Stimulated activated CD4-positive, alpha-beta T cell treated with anti-CD3 and anti-CD28 coated beads, TNF-alpha, amount 100 ng/mL, for 4 hours (primary cell): ENCODE measurements around the gene STMN3.
"Not testable (repeated sequence)": the region's sequence is repeated elsewhere in the genome, so short reads cannot be mapped to it uniquely, and the experiment has no call there.

Source experiments
- DNase-seq, 3 experiments: peaks; one replicate each; pipeline ENCODE4 v3.0.0-alpha.2; 2020; ENCODE audit warnings: low read depth in 3 of 3

STMN3 gene

DNA sequence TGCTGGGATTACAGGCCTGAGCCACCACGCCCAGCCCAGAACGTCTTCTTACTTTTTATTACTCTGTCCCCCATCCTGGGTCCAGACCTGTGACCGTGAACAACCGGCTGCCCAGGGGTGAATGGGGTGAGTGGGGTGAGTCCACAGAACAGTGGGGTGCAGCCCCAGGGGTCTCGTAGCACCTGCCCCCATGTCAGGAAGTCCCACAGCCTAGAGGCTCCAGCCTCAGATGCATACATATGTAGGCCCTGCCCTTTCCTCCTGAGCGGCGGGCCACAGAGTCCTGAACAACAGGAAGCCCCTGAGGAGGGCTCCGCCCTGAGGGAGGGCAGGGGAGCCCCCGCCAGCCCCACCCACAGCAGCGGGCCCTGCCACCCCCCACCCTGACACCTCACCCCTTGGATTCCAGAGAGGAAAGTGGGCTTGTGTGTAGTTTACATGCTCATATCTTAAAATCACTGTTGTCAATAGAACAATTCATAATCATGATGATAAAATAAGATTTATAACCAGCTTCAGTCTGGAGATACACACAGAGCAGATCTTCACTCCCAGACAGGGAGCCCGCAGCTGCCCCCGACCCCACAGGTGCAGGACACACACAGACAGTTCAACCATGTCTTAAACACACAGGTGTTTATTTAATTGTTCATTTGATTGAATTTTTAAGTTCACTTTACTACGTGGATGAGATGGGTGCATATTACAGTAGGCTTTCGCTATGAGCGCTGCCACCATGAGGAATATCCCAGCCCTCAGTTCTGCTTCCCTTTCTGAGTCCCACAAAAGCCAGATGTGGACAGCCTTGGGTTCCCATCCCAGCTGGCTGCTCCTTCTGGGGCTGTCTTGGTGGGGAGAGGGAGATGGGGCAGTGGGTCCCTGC is 13.9 kb downstream of the STMN3 start:
- DNase-seq, result peak in 1 of 3 experiments; percentile 55

DNA sequence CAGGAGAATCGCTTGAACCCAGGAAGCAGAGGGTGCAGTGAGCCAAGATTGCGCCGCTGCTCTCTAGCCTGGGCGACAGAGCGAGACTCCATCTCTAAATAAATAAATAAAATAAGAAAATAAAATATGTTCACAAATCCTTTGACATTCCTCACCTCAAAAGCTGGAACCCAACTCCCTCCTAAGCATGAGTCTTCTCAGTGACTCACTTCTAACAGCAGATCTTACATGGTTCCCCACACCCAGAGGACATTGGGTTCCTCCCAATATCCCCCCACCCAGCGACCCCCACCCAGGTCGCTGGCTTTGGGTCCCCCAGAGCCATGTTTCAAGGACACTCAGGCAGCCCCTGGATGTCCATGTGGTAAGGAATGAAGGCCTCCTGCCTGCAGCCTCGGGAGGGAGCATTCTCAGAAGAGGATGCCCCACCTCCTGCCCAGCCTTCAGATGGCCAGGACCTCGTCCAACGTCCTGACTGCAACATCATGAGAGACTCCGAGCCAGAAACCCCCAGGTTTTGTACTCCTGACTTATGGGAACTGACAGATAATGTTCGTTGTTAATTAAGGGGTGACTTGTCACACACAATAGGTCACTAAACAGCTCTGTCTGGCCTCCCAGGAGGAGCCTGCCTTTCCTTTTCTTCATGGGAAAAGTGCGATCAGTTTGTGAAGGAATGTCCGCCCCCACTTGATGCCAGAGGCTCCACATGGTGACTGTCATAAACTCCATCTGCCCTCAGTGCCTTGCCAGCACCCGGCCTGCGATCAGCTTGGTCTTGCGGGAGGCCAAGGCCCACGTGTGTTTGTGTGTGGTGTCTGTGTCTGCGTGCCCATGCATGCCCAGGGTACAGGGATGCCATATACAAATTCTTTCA is 16.2 kb downstream of the STMN3 start:
- no peak for DNase-seq

DNA sequence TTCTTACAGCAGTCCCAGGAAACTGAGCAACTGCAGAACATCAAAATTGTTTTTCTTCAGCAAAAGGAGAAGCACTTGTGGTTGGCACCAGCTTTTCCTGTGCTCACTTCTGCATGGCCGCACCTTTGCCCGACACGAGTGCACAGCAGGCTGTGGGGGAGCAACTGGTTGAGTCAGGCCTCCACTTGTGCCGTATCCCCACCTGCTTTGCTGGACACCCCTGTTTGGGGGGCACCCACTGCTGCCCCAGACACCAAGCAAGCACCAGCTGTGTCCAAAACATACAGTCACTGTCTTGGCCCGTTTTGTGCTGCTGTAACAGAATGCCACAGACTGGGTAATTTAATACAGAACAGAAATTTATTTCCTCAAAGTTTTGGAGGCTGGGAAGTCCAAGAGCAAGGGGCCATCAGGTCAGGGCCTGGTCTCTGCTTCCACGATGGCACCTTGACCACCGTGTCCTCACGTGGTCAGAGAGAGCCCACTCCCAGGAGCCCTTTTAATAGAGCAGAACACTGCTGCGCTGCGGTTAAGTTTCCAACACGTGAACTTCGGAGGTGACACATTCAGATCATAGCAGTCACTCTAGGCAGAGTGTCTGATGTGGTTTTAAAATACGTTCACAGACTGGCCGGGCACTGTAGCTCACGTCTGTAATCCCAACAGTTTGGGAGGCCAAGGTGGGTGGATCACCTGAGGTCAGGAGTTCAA is 17.6 kb downstream of the STMN3 start:
- DNase-seq, result no peak

DNA sequence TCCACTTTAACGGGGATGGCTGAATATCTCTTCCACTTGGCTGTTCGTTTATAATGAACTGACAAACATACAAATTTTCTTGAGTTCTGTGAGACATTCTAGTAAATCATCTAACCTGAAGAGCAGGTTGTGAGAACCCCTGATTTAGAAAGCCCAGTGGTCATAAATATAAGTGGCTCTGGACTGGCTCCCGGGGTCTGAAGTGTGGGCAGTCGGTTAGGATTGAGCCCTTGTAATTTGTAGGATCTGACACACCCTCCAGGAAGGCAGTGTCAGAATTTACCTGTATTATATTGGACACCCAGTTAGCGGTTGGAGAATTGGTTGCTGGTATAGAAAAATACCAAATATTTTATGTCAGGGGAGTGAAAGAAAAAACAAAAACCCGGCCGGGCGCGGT is 19.5 kb downstream of the STMN3 start:
- no peak for DNase-seq

DNA sequence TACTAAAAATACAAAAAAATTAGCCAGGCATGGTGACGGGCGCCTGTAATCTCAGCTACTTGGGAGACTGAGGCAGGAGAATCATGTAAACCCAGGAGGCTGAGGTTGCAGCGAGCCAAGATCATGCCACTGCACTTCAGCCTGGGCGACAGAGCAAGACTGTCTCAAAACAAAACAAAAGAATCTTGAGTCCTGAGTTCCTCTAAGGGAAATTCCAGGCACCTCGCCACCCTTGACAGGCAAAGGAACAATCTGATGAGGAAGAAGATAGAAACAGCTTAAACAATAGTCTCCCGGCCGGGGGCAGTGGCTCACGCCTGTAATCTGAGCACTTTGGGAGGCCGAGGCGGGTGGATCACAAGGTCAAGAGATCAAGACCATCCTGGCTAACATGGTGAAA is 21.8 kb downstream of the STMN3 start:
- DNase-seq, result not testable (repeated sequence)

DNA sequence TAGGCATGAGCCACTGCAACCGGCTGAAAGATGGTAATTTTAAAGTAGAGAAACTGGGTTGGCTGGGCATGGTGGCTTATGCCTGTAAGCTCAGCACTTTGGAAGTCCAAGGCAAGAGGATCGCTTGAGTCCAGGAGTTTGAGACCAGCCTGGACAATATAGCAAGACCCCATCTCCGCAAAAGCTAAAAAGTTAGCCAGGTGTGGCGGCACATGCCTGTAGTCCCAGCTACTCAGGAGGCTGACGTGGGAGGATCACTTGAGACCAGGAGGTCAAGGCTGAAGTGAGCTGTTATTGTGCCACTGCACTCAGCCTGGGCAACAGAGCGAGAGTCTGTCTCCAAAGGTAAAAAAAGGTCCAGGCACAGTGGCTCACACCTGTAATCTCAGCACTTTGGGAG is 22.3 kb downstream of the STMN3 start:
- not testable (repeated sequence) for DNase-seq

DNA sequence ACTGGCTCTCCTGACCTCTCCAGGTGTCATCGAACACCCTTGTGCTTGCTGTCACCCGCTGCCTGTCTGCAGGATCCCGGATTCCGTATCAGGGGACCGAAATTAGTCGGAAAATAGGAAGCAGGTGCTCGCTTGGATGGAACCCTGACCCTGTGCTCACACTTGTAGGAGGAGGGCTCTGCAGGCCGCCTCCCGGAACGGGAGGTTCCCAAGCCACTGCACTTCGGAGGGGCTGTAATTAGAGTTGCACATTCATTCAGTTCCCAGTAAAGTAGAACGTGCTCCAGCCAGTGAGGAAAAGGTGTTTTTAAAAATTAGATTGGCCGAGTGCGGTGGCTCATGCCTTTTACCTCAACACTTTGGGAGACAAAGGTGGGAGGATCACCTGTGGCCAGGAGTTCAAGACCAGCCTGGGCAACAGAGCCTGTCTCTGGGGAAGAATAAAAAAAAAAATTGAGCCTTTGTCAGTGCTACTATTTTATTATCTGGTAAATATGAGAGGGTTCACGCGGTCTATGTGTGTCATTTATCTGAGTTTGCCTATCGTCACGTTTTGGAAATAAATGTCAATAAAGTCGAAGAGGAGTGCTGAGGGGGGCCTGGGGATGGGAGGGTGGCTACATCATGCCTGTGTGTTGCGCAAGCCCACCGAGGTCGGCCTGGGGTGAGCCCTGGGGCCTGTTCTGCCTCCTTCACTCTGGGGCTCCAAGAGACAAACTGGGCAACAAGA is 24.8 kb downstream of the STMN3 start:
- peak in 2 of 3 experiments; percentile 43 to 54 for DNase-seq

DNA sequence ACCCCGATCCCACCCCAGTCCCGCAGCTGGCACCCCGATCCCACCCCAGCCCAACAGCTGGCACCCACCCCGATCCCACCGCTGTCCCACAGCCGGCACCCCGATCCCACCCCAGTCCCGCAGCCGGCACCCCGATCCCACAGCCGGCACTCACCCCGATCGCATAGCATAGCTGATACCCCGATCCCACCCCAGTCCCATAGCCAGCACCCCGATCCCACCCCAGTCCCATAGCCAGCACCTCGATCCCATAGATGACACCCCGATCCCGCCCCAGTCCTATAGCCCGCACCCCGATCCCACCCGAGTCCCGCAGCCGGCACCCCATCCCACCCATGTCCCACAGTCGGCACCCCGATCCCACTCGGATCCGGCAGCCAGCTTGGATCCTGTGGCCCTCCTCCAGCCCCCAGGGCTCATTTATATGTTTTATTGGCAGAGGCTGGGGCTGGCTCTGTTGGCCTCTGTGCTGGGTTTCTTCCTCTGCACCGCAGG is 25.4 kb downstream of the STMN3 start:
- no peak for DNase-seq

DNA sequence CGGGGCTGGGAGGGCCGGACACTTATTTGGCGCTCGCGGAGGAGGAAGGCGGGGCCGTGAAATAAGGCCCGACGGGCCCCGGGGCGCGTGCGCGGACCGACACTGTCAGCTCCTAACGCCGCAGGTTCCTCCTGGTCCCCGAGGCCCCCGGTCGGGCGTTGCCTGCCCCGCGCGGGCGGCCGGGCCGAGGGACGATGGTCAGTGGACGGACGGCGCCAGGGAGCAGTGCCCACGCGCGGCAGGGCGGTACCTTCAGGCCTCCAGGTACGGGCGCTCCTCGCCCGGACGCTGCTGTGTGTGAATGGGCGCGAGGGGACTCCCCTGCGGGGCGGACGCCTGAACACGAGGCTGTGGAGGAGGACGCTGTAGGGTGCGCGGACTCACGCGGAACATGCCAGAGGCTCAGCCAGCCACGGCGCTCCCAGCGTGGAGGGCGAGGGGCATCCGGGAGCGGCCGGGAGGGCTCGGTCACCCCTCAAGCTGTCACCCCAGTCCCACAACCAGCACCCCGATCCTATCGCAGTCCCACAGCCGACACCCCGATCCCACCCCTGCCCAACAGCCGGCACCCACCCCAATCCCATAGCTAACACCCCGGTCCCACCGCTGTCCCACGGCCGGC is 26.0 kb downstream of the STMN3 start:
- peak; percentile 89 to 92 (median 90) for DNase-seq

DNA sequence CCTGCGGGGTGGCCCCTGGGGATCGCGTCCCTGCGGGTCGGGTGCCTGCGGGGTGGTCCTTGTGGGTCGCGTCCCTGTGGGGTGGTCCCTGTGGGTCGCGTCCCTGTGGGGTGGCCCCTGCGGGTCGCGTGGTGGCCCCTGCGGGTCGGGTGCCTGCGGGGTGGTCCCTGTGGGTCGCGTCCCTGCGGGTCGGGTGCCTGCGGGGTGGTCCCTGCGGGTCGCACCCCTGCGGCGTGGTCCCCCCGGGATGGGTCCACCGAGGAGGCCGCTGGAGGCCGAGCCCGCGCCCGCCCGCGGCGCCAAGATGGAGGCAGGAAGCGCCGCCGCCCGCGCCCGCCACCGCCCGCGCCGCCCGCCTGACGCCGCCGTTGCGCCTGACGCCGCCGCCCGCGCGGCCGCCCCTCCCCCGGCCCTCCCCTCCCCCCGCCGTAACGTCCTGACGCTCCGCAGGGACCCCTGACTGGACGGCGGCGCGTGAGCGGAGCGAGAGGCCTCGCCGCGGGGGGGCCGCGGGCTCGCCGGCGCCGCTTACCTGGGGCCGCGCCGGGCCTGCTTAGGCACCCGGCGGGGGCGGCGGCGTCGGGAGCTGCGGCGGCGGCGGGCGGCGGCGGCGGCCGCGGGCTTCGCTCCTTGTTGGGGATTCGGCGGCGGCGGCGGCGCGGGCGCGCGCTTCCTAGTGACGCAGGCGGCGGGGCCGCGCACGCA is 26.6 kb downstream of the STMN3 start, which contains the start of gene GMEB2:
TSS of gene GMEB2 (minus strand) at position 678 of the 705 bp plus-strand sequence. CDS start 7,704 bp downstream, outside the sequence.
- DNase-seq, result peak; percentile 55 to 64 (median 60)

DNA sequence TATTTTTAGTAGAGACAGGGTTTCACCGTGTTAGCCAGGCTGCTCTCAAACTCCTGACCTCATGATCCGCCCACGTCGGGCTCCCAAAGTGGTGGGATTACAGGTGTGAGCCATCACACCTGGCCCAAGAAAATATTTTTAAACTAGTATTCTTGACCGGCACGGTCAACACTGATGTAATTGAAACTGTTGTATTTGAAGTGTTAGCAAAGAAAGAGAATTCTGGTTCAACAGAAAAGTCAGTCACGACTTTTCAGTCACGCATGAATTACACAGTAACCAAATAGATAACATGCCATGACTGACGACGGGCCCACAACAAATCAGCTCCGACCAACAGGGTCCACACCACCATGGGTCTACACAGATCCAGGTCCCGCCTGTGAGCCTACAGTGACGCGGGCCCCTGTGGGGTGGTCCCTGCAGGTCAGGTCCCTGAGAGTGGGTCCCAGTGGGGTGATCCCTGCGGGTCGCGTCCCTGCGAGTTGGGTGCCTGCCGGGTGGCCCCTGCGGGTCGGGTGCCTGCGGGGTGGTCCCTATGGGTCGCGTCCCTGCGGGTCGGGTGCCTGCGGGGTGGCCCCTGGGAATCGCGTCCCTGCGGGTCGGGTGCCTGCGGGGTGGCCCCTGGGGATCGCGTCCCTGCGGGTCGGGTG is 27.3 kb downstream of the STMN3 start:
- no peak for DNase-seq

DNA sequence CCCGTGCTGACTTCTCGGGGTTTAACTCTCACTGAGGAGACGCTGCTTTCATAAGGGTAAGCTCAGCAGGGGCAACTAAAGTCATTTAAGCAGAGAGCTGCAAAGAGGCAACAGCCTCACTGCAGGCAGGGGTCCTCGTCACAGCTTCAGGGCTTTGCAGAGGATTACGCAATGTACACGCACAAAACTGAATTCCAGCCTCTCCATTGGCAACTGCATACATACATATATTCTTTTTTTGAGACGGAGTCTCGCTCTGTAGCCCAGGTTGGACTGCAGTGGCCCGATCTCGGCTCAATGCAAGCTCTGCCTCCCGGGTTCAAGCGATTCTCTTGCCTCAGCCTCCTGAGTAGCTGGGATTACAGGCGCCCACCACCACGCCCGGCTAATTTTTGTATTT is 28.7 kb downstream of the STMN3 start:
- no peak for DNase-seq

DNA sequence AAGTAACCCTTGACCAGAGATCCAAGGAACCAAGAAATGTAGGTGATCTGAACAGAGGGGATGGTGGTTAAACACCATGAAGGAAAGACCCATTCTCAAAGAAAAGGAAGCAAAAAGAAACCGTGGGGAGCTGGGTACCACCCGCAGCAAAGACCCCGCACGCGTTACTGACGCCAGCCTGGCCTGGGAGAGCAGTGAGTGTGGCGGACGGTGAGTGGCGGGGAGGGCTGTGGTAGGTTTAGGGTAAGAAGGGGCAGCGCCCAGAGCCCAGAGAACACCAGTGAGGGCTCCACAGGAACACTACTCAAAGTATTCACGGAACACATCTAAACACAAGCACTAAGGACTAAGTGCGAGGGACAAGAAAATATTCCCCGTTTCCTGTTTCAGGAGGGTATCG is 30.5 kb downstream of the STMN3 start:
- DNase-seq, result no peak

DNA sequence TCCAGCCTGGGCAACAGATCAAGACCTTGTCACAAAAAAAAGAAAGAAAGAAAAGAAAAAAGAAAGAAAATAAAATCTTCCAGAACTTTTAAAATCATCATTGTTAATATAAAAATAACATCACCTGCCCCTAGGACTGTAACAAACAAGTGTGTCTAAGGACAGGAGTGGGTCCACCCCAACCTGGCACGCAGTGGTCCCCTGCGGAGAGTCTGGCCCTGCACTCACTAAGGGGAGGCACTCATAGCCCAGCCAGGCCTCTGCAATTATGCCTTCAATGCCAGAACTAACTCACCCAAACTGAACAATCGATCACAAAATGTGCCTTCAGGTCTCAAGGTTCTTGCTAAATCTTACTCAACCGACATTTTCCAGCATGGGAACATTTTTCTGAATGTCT is 31.1 kb downstream of the STMN3 start:
- DNase-seq, result no peak

DNA sequence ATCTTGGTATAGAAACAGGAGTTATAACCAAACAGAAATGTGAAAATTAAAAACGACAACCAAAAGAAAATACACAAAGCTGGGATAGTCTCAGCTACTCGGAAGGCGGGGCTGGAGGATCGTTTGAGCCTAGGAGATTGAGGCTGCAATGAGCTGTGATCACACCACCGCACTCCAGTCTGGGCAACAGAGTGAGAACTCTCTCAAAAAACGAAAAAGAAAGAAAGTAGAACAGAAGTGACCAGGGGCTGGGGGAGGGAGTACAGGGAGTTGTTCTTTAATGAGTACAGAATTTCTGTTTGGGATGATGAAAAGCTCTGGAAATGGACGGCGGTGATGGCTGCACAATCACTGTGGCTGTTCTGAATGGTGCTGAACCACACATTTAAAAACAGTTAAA is 32.2 kb downstream of the STMN3 start:
- no peak for DNase-seq

DNA sequence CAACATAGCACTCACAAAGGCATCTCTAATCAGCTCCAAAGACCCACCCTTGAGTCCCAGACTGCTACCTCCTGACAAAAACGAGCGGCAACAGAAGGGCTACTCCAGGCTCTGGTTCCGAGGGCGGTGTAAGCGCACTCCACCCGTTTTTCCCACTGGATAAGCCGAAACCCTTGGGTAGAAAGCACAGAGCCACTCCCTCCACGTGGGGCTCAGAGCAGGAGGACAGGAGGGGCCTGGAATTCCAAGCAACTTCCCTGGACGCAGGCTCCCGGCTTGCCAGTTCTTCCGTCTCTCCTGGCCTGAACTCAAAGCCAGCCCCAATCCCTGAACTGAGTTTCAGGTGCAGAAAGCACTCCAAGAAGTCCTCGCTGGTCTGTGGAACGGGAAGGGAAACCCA is 33.7 kb downstream of the STMN3 start:
- no peak for DNase-seq

DNA sequence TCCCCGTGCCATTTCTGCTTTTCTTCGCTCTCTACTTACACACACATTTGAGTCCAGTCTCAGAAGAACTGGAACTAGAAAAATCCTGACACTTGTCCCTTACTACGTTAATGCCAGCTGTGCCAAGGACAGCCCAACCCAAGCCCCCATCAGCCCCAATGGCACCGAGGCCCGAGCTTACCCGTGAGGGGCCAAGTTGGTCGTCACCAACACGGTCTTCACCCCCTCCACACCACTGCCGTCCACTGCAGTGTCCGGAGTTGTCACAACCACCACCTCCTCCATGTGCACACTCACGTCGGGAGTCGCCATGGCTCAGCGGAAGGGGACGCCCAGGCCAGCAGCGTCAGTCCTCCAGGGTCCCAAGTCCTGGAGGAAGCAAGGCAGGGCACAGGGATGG is 34.1 kb downstream of the STMN3 start:
- DNase-seq, result no peak

DNA sequence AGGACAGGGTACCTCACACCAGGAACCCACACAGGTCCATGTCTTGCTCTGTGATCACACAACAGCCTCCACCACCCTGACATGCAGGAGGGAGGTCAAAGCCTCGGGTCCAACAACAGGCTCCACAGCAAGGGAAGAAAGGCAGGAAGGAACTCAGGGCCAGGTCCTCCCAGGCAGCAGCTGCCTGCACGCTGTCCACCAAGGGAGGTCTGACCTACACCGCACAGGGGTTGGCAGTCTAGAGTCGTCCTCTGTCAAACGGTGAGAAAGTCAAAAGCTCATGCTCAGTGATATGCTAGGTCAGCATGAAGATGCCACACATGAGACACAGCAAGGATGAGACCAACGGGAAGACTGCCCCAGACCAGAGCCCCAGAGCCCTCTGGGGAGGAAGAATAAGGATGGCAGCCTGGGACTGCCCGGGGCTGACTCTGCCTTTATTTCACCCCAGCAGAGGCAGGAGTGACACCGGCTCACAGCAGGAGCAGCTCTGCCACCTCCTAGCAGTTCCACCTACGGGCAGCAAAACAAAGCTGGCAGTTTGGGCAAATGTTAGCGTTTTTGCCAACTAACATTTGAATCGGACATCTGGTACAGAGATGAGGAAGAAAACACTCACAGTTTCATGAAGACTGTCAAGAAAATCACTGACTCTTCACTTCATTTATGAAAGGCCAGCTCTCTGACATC is 34.8 kb downstream of the STMN3 start:
- no peak for DNase-seq

DNA sequence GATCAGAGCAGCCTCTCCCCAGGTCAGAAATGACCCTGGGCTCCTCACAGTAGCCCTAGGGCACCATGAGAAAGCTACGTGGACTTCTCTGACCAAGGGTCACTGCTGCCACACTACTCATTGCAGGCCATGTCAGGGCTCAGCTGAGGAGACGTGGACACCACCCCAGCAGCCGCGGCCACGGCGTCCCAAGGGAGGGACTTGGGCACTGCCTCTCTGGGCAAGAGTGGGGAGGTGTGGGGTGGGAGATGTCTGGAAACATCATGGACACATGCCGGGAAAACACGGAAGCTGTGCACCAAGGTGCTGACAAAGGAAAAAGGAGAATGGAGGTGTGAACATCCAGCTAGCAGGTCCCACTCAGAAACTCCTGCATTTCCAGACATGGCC is 35.4 kb downstream of the STMN3 start:
- no peak for DNase-seq
